ENCODE measurements around the gene MTHFD2L. TPM values are rescaled to one million over a fixed set of nuclear protein-coding genes. Genes with fewer than 3 reads are reported as not detected.

The MTHFD2L gene
- total RNA-seq, 1 donor: 15.6 TPM

GRCh38 chr4:74293558-74293957 lies 135.6 kb downstream of the MTHFD2L start:
- DNase-seq (ENCODE audit: low read depth in 2 of 3, low spot score in 2 of 3): no peak

- DNase-seq (ENCODE audit: low read depth in 2 of 3, low spot score in 2 of 3): no peak
Observed at GRCh38 chr4:74294681-74295080, 136.8 kb downstream of the MTHFD2L start.

GRCh38 chr4:74297539-74297938 lies 139.6 kb downstream of the MTHFD2L start:
- DNase-seq (ENCODE audit: low read depth in 2 of 3, low spot score in 2 of 3): no peak

GRCh38 chr4:74304095-74304625 lies 146.2 kb downstream of the MTHFD2L start:
- no peak for DNase-seq (ENCODE audit: low read depth in 2 of 3, low spot score in 2 of 3)

GRCh38 chr4:74305000-74305399 lies 147.1 kb downstream of the MTHFD2L start:
- no peak for DNase-seq (ENCODE audit: low read depth in 2 of 3, low spot score in 2 of 3)

- DNase-seq (ENCODE audit: low read depth in 2 of 3, low spot score in 2 of 3): no peak
Observed at GRCh38 chr4:74307170-74307569, 149.3 kb downstream of the MTHFD2L start.

GRCh38 chr4:74308215-74308614 lies 150.3 kb downstream of the MTHFD2L start, which contains the start of gene EPGN:
TSS of gene EPGN (plus strand) at chr4:74308470. CDS start at chr4:74308534, 64 bp downstream.
- no peak for DNase-seq (ENCODE audit: low read depth in 2 of 3, low spot score in 2 of 3)

GRCh38 chr4:74309223-74309622 lies 151.3 kb downstream of the MTHFD2L start:
- DNase-seq (ENCODE audit: low read depth in 2 of 3, low spot score in 2 of 3): peak in 1 of 3 donors; percentile 37

GRCh38 chr4:74311696-74312313 lies 153.9 kb downstream of the MTHFD2L start:
- DNase-seq (ENCODE audit: low read depth in 2 of 3, low spot score in 2 of 3): peak in 2 of 3 donors; percentile 67 to 84

- no peak for DNase-seq (ENCODE audit: low read depth in 2 of 3, low spot score in 2 of 3)
Observed at GRCh38 chr4:74314329-74314728, 156.4 kb downstream of the MTHFD2L start.

- DNase-seq (ENCODE audit: low read depth in 2 of 3, low spot score in 2 of 3): no peak
Observed at GRCh38 chr4:74314944-74315343, 157.0 kb downstream of the MTHFD2L start.

- peak in 1 of 3 donors; percentile 63 for DNase-seq (ENCODE audit: low read depth in 2 of 3, low spot score in 2 of 3)
Observed at GRCh38 chr4:74315376-74315775, 157.5 kb downstream of the MTHFD2L start.

GRCh38 chr4:74316397-74316796 lies 158.5 kb downstream of the MTHFD2L start:
- no peak for DNase-seq (ENCODE audit: low read depth in 2 of 3, low spot score in 2 of 3)

GRCh38 chr4:74317616-74318246 lies 159.8 kb downstream of the MTHFD2L start:
- no peak for DNase-seq (ENCODE audit: low read depth in 2 of 3, low spot score in 2 of 3)

- no peak for DNase-seq (ENCODE audit: low read depth in 2 of 3, low spot score in 2 of 3)
Observed at GRCh38 chr4:74318276-74318675, 160.4 kb downstream of the MTHFD2L start.

- no peak for DNase-seq (ENCODE audit: low read depth in 2 of 3, low spot score in 2 of 3)
Observed at GRCh38 chr4:74319470-74319869, 161.6 kb downstream of the MTHFD2L start.

- peak in 2 of 3 donors; percentile 84 to 92 for DNase-seq (ENCODE audit: low read depth in 2 of 3, low spot score in 2 of 3)
Observed at GRCh38 chr4:74320559-74321118, 162.7 kb downstream of the MTHFD2L start.

- peak in 1 of 3 donors; percentile 49 for DNase-seq (ENCODE audit: low read depth in 2 of 3, low spot score in 2 of 3)
Observed at GRCh38 chr4:74322301-74322700, 164.4 kb downstream of the MTHFD2L start.

- no peak for DNase-seq (ENCODE audit: low read depth in 2 of 3, low spot score in 2 of 3)
Observed at GRCh38 chr4:74323663-74324062, 165.7 kb downstream of the MTHFD2L start.

- DNase-seq (ENCODE audit: low read depth in 2 of 3, low spot score in 2 of 3): no peak
Observed at GRCh38 chr4:74324262-74324661, 166.3 kb downstream of the MTHFD2L start.

- DNase-seq (ENCODE audit: low read depth in 2 of 3, low spot score in 2 of 3): no peak
Observed at GRCh38 chr4:74325886-74326285, 168.0 kb downstream of the MTHFD2L start.

- peak in 1 of 3 donors; percentile 37 for DNase-seq (ENCODE audit: low read depth in 2 of 3, low spot score in 2 of 3)
Observed at GRCh38 chr4:74327762-74328161, 169.8 kb downstream of the MTHFD2L start.

Data from hematopoietic multipotent progenitor cell (in vitro differentiated cells).